ENCODE measurements around the gene ASMTL.
"Not testable (repeated sequence)": the region's sequence is repeated elsewhere in the genome, so short reads cannot be mapped to it uniquely, and the experiment has no call there.

Gene ASMTL

DNA sequence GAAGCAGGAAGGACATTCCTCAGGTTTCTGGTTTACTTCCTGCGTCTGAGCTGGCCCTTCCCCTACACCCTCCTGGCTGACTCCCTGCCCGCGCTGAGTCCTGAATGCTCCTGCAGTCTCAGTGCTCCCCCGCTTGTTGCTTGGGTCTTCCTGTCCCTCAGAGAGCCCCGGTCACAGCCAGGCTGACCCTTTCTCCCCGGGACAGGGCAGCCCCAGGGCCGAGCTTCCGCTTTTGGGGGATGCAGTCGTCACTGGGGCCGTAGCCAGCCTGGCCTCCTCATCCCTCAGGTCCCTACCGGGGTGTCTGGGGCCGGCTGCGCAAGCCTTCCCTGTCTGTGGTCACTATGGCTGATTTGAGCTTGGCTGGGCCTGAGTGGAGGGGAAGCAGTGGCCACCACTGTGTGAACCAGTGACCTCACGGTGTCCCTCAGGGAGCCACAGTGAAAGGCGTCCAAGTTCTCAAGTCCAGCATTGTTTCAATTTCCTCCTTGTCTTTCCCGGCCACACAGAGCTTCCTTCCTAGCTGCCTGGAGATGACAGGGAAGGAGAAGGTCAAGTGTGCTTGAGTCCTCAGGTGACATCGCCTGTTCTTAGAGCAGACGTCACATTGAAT, 34.1 kb upstream of the ASMTL start:
- no peak for DNase-seq (ENCODE audit: extremely low read depth, low read depth)

DNA sequence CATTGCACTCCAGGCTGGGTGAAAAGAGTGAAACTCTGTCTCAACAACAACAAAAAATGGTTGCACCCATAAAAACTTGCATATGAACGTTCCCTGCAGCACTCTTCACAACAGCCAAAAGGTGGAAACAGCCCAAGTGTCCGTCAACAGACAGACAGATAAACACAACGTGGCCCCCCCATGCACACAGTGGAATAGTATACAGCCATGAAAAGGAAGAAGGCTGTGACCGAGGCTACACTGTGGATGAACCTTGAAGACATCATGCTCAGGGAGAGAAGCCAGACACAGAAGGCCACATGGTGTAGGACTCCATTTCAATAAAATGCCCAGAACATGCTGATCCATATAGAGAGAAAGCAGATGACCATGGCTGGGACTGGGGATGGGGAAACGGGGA, 33.5 kb upstream of the ASMTL start:
- no peak for DNase-seq (ENCODE audit: extremely low read depth, low read depth)
- TF ChIP-seq, protein P1, sequence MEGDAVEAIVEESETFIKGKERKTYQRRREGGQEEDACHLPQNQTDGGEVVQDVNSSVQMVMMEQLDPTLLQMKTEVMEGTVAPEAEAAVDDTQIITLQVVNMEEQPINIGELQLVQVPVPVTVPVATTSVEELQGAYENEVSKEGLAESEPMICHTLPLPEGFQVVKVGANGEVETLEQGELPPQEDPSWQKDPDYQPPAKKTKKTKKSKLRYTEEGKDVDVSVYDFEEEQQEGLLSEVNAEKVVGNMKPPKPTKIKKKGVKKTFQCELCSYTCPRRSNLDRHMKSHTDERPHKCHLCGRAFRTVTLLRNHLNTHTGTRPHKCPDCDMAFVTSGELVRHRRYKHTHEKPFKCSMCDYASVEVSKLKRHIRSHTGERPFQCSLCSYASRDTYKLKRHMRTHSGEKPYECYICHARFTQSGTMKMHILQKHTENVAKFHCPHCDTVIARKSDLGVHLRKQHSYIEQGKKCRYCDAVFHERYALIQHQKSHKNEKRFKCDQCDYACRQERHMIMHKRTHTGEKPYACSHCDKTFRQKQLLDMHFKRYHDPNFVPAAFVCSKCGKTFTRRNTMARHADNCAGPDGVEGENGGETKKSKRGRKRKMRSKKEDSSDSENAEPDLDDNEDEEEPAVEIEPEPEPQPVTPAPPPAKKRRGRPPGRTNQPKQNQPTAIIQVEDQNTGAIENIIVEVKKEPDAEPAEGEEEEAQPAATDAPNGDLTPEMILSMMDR (IDR thresholded peaks at IDR 0.05; ENCODE audit: low read depth, low read length): no peak

More for the DNA sequence above, 34.1 kb upstream of the ASMTL start:
- TF ChIP-seq, protein P1 (IDR thresholded peaks at IDR 0.05; ENCODE audit: low read depth, low read length): no peak

DNA sequence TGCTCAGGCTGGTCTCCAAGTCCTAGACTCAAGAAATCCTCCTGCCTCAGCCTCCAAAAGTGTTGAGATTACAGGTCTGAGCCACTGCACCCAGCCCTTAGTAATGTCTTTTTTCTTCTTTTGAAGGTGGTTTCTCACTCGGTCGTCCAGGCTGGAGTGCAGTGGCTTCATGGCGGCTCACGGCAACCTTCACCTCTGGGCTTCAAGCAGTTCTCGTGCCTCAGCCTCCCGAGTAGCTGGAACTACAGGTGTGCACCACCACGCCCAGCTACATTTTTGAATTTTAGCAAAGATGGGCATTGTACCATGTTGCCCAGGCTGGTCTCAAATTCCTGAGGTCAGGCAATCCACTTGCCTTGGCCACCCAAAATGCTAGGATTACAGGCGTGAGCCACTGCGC, 32.3 kb upstream of the ASMTL start:
- TF ChIP-seq, protein P1 (IDR thresholded peaks at IDR 0.05; ENCODE audit: low read depth, low read length): no peak
- DNase-seq (ENCODE audit: extremely low read depth, low read depth): no peak

DNA sequence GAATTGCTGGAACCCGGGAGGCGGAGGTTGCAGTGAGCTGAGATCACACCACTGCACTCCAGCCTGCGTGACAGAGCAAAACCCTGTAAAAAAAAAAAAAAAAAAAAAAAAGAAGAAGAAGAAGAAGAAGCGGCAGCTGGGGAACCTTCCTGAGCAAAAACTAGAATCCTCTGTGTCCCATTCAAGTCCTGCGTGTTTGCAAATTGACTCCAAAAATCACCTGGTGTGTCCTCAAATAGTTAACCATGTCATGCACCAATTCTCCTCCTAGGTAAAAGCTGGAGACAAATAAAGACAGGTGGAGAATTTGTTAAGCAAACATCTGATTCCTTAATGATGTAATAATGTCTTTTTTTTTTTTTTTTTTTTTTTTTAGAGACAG, 31.9 kb upstream of the ASMTL start:
- DNase-seq (ENCODE audit: extremely low read depth, low read depth): no peak
- TF ChIP-seq, protein P1 (IDR thresholded peaks at IDR 0.05; ENCODE audit: low read depth, low read length): no peak

DNA sequence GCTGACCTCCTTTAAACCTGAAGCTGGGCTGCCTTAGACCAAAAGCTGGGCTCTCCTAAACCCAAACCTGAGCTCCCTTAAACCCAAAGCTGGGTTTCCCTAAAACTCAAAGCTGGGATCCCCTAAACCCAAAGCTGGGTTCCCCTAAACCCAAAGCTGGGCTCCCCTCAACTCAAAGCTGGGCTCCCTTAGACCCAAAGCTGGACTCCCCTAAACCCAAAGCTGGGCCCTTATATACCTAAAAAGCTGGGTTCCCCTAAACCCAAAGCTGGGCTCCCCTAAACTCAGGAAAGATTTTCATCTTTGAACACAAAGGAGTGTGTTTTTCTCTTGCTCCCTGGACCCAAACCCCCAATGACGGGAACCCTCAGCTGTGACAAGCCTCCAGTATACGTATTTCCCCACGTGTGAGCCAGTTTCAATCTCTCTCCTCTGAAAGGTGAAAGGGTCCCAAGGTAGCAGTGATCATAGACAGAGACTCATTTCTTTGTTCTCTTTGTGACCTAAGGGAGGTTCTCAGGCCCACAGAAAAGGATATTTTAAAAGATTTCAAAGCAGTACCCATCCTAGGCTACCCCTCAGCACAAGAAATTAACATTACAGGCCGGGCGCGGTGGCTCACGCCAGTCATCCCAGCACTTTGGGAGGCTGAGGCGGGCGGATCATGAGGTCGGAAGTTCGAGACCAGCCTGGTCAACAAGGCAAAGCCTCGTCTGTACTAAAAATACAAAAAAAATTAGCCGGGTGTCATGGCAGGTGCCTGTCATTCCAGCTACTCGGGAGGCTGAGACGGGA, 31.3 kb upstream of the ASMTL start:
- TF ChIP-seq, protein P1 (IDR thresholded peaks at IDR 0.05; ENCODE audit: low read depth, low read length): no peak
- no peak for DNase-seq (ENCODE audit: extremely low read depth, low read depth)

DNA sequence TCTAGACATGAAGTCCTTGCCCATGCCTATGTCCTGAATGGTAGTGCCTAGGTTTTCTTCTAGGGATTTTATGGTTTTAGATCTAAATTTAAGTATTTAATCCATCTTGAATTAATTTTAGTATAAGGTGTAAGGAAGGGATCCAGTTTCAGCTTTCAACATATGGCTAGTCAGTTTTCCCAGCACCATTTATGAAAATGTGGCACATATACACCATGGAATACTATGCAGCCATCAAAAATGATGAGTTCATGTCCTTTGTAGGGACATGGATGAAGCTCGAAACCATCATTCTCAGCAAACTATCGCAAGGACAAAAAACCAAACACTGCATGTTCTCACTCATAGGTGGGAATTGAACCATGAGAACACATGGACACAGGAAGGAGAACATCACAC, 29.8 kb upstream of the ASMTL start:
- not testable (repeated sequence) for DNase-seq (ENCODE audit: extremely low read depth, low read depth)

DNA sequence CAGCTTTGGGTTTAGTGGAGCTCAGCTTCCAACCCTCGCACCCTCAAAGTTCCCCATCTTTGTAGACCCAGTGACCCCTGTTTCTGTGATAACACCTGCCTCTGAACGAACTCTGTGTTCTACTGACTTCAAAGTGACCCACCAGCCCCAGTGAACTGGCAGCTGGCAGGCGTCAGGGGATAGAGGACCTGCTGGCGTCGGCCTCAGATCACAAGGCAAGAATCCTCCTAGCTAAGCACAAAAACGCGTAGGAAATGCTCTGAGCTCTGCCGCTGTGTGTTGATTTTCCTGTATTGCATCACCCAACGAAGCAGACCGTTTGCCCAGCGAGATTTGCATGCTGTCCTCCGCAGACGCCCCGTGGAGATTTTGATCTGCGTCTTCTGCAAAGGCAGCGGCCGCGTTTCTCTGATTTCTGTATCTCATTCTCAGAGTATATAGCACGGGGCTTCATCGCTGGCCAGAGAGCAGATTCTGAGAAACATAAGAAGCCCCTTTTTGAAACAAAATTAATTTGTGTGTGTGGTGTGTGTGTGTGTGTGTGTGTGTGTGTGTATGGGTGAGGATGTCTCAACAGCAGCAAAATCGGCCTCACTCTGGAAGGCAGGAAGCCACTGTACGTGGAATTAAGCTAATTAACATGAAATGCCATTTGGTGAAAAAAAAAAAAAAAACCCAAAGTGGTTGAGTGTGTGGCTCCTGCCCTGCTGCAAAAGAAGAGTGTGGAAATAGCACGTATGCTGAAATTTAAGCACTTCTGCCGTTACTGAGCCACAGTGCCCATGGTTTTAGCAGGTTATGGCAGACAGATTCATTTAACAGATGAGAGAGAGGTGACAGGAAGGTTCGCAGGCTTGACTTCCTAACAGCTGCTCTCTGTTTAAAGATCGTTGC, 29.2 kb upstream of the ASMTL start:
- peak; percentile 44 for DNase-seq (ENCODE audit: extremely low read depth, low read depth)
- TF ChIP-seq, protein P1 (IDR thresholded peaks at IDR 0.05; ENCODE audit: low read depth, low read length): no peak

Measured in AG09319 (cell line).